ENCODE results near the gene UTF1. TPM values are rescaled to one million over a fixed set of nuclear protein-coding genes. Genes with fewer than 3 reads are reported as not detected.

Gene UTF1
- total RNA-seq, 1 donor from 2014 or later: 0.61 TPM

DNA sequence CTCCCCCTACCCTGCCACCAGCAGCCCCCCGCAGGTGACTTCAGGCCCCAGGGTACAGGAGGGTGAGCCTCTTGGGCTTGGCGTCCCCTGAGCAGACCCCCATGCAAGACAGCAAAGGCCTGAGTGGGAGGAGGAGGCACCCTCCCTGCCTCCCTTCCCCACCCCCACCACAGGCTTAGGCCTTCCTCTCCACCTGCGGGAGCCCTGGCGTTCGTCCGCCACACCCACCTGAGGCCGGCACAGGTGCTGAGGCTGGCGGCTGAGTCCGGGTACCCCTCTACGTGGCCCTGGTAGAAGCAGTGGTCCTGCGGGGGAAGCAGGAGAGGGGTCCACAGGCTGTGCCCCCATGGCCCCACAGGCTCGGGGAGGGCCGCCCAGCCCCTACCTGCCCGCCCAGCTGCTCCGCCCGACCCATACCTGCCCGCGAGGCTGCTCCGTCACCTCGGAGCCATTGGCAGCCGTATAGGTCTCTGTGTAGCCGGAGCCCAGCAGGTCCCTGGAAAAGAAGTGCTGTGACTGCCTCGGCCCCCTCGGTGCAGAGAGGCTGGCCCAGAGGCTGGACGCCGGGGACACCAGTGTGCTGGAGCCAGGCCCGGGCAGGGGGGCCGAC is 43.6 kb downstream of the UTF1 start:
- no peaks in the 10 kb centered on the region for H3K9me3 Mint-ChIP-seq (ENCODE audit: unreplicated experiment)
- TF ChIP-seq, protein P1, sequence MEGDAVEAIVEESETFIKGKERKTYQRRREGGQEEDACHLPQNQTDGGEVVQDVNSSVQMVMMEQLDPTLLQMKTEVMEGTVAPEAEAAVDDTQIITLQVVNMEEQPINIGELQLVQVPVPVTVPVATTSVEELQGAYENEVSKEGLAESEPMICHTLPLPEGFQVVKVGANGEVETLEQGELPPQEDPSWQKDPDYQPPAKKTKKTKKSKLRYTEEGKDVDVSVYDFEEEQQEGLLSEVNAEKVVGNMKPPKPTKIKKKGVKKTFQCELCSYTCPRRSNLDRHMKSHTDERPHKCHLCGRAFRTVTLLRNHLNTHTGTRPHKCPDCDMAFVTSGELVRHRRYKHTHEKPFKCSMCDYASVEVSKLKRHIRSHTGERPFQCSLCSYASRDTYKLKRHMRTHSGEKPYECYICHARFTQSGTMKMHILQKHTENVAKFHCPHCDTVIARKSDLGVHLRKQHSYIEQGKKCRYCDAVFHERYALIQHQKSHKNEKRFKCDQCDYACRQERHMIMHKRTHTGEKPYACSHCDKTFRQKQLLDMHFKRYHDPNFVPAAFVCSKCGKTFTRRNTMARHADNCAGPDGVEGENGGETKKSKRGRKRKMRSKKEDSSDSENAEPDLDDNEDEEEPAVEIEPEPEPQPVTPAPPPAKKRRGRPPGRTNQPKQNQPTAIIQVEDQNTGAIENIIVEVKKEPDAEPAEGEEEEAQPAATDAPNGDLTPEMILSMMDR (IDR thresholded peaks at IDR 0.05; ENCODE audit: partially characterized antibody, unreplicated experiment): no peak
- H3K27me3 Mint-ChIP-seq (ENCODE audit: unreplicated experiment): no peaks in the 10 kb centered on the region
- H3K4me1 Mint-ChIP-seq (ENCODE audit: low read depth, unreplicated experiment): peaks cover 4% of the 10 kb centered on the region
- DNase-seq: no peak
- H3K4me3 Mint-ChIP-seq (ENCODE audit: unreplicated experiment): no peak overlapping the region
- H3K27ac Mint-ChIP-seq (ENCODE audit: unreplicated experiment): no peak overlapping the region
- no peaks in the 10 kb centered on the region for H3K36me3 Mint-ChIP-seq (ENCODE audit: unreplicated experiment)

DNA sequence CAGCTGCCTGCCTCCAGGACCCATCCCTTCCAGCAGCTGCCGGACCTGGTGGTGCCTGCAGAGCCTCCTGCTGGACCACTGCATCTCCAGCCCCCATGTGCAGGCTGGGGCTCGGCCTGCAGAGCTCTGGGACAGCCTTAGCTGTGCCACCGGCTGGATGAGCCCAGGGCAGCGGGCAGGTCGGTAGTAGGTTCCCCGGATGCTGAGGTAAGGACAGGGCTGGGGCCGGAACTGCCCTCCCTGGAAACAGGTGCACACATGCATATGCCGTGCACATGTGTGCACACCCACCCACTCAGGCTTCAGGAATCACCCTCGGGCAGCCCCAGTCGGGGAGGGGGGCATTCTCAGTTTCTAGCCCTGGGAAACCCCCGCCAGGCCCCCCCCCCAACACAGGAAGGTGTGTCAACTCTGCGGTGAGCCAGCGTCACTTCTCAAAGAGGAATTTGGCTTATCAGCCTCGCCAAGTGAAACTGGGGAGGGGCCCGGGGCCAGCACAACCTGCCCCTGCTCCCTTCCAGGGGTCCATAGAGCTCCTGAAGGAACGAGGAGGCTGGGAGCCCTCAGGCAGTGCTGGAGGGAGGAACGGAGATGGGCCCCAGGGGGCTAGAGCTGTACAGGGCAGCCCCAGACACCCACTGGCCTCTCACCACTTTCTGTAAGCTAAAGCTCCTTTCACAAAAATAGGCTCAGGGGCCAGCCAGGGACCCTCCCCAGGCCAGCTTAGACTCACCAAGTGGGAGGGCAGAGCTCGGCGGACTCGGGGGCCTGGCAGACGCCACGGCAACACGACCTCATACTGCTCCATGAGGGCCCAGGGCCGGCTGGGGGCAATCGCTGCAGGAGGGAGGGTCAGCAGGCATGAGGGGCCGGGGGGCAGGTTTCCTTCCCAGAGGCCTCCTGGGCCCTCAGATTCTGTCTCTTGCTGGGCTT is 45.0 kb downstream of the UTF1 start:
- H3K36me3 Mint-ChIP-seq (ENCODE audit: unreplicated experiment): no peaks in the 10 kb centered on the region
- H3K27me3 Mint-ChIP-seq (ENCODE audit: unreplicated experiment): peaks cover 2% of the 10 kb centered on the region
- no peak for DNase-seq
- no peak overlapping the region for H3K4me3 Mint-ChIP-seq (ENCODE audit: unreplicated experiment)
- no peak overlapping the region for H3K27ac Mint-ChIP-seq (ENCODE audit: unreplicated experiment)
- TF ChIP-seq, protein P1 (IDR thresholded peaks at IDR 0.05; ENCODE audit: partially characterized antibody, unreplicated experiment): no peak
- H3K9me3 Mint-ChIP-seq (ENCODE audit: unreplicated experiment): no peaks in the 10 kb centered on the region
- H3K4me1 Mint-ChIP-seq (ENCODE audit: low read depth, unreplicated experiment): peaks cover 6% of the 10 kb centered on the region

DNA sequence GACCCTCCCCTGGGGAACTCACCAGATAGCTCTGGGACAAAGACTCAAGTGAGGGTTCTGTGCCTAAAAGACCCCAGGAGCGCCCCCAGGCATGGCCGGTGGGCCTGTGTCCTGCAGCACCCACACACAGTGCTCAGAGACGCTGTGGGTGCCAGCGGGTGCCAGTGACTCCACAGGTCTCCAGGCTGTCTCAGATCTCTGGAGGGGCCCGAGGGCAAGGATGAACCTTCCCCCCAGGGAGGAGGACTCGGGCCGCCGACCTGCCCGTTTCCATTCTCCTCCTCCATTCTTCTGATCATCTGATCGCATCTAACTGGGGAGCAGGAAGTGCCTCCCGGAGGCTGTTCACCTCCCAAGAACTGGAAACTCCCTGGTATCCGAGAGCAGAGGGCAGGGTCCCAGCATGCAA is 45.7 kb downstream of the UTF1 start:
- no peak overlapping the region for H3K4me3 Mint-ChIP-seq (ENCODE audit: unreplicated experiment)
- H3K27ac Mint-ChIP-seq (ENCODE audit: unreplicated experiment): no peak overlapping the region
- no peak for DNase-seq
- H3K27me3 Mint-ChIP-seq (ENCODE audit: unreplicated experiment): peaks cover 2% of the 10 kb centered on the region
- peaks cover 6% of the 10 kb centered on the region for H3K4me1 Mint-ChIP-seq (ENCODE audit: low read depth, unreplicated experiment)
- H3K36me3 Mint-ChIP-seq (ENCODE audit: unreplicated experiment): no peaks in the 10 kb centered on the region
- H3K9me3 Mint-ChIP-seq (ENCODE audit: unreplicated experiment): no peaks in the 10 kb centered on the region
- TF ChIP-seq, protein P1 (IDR thresholded peaks at IDR 0.05; ENCODE audit: partially characterized antibody, unreplicated experiment): no peak

DNA sequence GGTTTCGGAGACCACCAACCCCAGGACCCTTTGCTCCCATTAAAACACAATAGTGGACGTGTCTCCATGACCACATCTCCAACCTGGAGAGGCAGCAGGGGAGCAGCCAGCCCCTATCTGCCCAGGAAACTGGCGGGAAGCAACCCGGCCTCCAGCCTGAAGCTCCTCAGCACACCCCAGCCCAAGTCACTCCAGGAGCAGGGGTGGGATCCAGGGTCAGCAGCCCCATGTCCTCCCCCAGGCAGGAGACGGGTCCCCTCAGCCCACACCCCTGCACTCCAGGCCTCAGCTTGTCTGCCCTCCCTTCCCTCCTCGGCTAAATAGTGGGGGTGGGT is 46.0 kb downstream of the UTF1 start:
- H3K36me3 Mint-ChIP-seq (ENCODE audit: unreplicated experiment): no peaks in the 10 kb centered on the region
- TF ChIP-seq, protein P1 (IDR thresholded peaks at IDR 0.05; ENCODE audit: partially characterized antibody, unreplicated experiment): no peak
- H3K27ac Mint-ChIP-seq (ENCODE audit: unreplicated experiment): no peak overlapping the region
- peaks cover 2% of the 10 kb centered on the region for H3K27me3 Mint-ChIP-seq (ENCODE audit: unreplicated experiment)
- peaks cover 6% of the 10 kb centered on the region for H3K4me1 Mint-ChIP-seq (ENCODE audit: low read depth, unreplicated experiment)
- DNase-seq: no peak
- no peak overlapping the region for H3K4me3 Mint-ChIP-seq (ENCODE audit: unreplicated experiment)
- H3K9me3 Mint-ChIP-seq (ENCODE audit: unreplicated experiment): no peaks in the 10 kb centered on the region
